ENCODE results near the gene PTGIS.

DNA sequence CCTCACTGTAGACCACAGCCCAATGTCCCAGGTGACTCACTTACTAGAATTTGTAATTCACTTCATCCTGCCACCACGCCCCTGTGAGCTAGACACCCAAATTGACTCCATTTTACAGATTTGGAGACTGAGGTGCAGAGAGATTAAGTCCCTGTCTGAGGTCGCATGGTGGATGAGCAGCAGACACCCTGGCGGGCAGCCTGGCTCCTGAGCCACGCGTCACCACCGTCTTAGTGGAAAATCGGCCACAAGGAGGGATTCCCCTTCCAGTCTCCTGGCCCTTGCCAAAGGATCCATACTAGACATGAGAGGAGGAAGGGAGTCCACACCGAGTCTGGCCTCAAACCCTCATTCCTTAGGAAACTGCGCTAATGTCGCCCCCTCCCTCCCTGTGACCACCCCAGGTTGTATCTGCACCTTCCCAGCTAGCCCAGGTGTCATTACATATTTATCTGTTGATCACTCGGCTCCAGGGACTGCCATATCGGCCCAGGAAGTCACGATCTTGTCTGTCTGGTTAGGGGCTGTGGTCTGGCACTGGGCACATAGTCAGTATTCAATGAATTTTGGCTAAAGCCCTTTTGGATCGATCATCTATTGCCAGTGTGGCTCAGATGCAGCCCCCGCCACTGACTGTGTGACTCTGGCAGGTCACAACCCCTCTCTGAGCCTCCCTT is 25.7 kb upstream of the PTGIS start:
- TF ChIP-seq CTCF (conservative IDR thresholded peaks at IDR 0.05; ENCODE audit: low read length), result no peak
- TF ChIP-seq EZH2phosphoT487 (IDR thresholded peaks at IDR 0.05; ENCODE audit: borderline replicate concordance, low read depth, low read length), result no peak
